GM19193 (cell line): Measurements from ENCODE around the gene CTSL.

Experiments used
- POLR2A ChIP-seq: IDR thresholded peaks from 4 replicates; pipeline ENCODE4 v1.6.1; 2011; ENCODE audit not compliant: insufficient read depth, insufficient read length; ENCODE audit errors: extremely low read depth

CTSL gene

GRCh38 chr9:87708986-87709728 is 16.8 kb upstream of the CTSL start:
- no peak for TF ChIP-seq POLR2A

- TF ChIP-seq POLR2A = no peak
Observed at GRCh38 chr9:87710443-87710842, 15.5 kb upstream of the CTSL start.

- no peak for TF ChIP-seq POLR2A
Observed at GRCh38 chr9:87711857-87712800, 13.8 kb upstream of the CTSL start.

GRCh38 chr9:87712801-87713277 is 13.1 kb upstream of the CTSL start:
- TF ChIP-seq POLR2A = no peak

GRCh38 chr9:87713278-87713987 is 12.5 kb upstream of the CTSL start:
- TF ChIP-seq POLR2A = no peak

- TF ChIP-seq POLR2A = no peak
Observed at GRCh38 chr9:87713988-87714330, 12.0 kb upstream of the CTSL start.

GRCh38 chr9:87714819-87715218 is 11.1 kb upstream of the CTSL start:
- no peak for TF ChIP-seq POLR2A

GRCh38 chr9:87716141-87716540 is 9.8 kb upstream of the CTSL start:
- no peak for TF ChIP-seq POLR2A

GRCh38 chr9:87717456-87717855 is 8.5 kb upstream of the CTSL start:
- TF ChIP-seq POLR2A = no peak

GRCh38 chr9:87718231-87718630 is 7.7 kb upstream of the CTSL start:
- no peak for TF ChIP-seq POLR2A

GRCh38 chr9:87718852-87719612 is 6.9 kb upstream of the CTSL start:
- no peak for TF ChIP-seq POLR2A

GRCh38 chr9:87720173-87720572 is 5.7 kb upstream of the CTSL start:
- no peak for TF ChIP-seq POLR2A

- TF ChIP-seq POLR2A = no peak
Observed at GRCh38 chr9:87722393-87723088, 3.4 kb upstream of the CTSL start.

- TF ChIP-seq POLR2A = no peak
Observed at GRCh38 chr9:87725356-87725899, 491 bp upstream of the CTSL start.
